ENCODE results near the gene LRRC4C. TPM values are rescaled to one million over a fixed set of nuclear protein-coding genes. Genes with fewer than 3 reads are reported as not detected.

LRRC4C gene
- polyA plus RNA-seq, 1 of the 3 experiments (the other 2 are of a cell fraction), result 0.16 TPM

GRCh38 chr11:40877981-40878380 is 581.5 kb downstream of the LRRC4C start:
- H3F3A ChIP-seq (replicated peaks; ENCODE audit: insufficient read depth), result no peaks in the 10 kb centered on the region
- no peak overlapping the region for H2AFZ ChIP-seq (ENCODE audit: low read depth)
- H3K4me3 ChIP-seq (ENCODE audit: low read depth in 2 of 2, low read length in 1 of 2), result no peak overlapping the region
- H3K9me3 ChIP-seq, result no peaks in the 10 kb centered on the region
- no peaks in the 10 kb centered on the region for H3K4me1 ChIP-seq (ENCODE audit: control insufficient read depth in 1 of 2, insufficient read depth in 2 of 2, low read depth in 1 of 2, low read length in 1 of 2)
- no peak for TF ChIP-seq EP300 (IDR thresholded peaks at IDR 0.05; ENCODE audit: borderline replicate concordance in 1 of 2, low read depth in 1 of 2, low read length in 1 of 2)
- no peak for TF ChIP-seq ZBTB33 (IDR thresholded peaks at IDR 0.05; ENCODE audit: borderline replicate concordance, low read depth)
- TF ChIP-seq NRF1 (IDR thresholded peaks at IDR 0.05; ENCODE audit: low read depth, low read length), result no peak
- TF ChIP-seq IRF3 (IDR thresholded peaks at IDR 0.05; ENCODE audit: low read depth, low read length), result no peak
- no peak for TF ChIP-seq RFX5 (IDR thresholded peaks at IDR 0.05; ENCODE audit: low read length)
- TF ChIP-seq EZH2phosphoT487 (IDR thresholded peaks at IDR 0.05; ENCODE audit: borderline replicate concordance, low read depth), result no peak
- no peak for TF ChIP-seq TAF1 (IDR thresholded peaks at IDR 0.05; ENCODE audit: borderline replicate concordance, low read depth, low read length)
- TF ChIP-seq MXI1 (IDR thresholded peaks at IDR 0.05; ENCODE audit: low read depth, low read length), result no peak
- no peak for TF ChIP-seq SIN3A (IDR thresholded peaks at IDR 0.05; ENCODE audit: borderline replicate concordance, low read depth, low read length)
- TF ChIP-seq MEF2A (IDR thresholded peaks at IDR 0.05; ENCODE audit: borderline replicate concordance, low read depth), result no peak
- no peak for TF ChIP-seq TCF12 (IDR thresholded peaks at IDR 0.05)
- no peak for TF ChIP-seq CHD2 (IDR thresholded peaks at IDR 0.05; ENCODE audit: low read length, partially characterized antibody)
- TF ChIP-seq GABPA (IDR thresholded peaks at IDR 0.05; ENCODE audit: low read depth), result no peak
- no peak for TF ChIP-seq POLR2AphosphoS5 (IDR thresholded peaks at IDR 0.05; ENCODE audit: low read depth, low read length)
- TF ChIP-seq REST (IDR thresholded peaks at IDR 0.05; ENCODE audit: low read depth, low read length), result no peak
- no peak for TF ChIP-seq USF1 (IDR thresholded peaks at IDR 0.05; ENCODE audit: borderline replicate concordance, low read depth)
- no peak for TF ChIP-seq RXRA (IDR thresholded peaks at IDR 0.05; ENCODE audit: borderline replicate concordance, low read depth)
- no peak for TF ChIP-seq RCOR1 (IDR thresholded peaks at IDR 0.05; ENCODE audit: low read length)
- no peak for TF ChIP-seq JUND (IDR thresholded peaks at IDR 0.05)
- no peak for TF ChIP-seq MAX (IDR thresholded peaks at IDR 0.05; ENCODE audit: low read depth)
- ChIA-PET POLR2A (no interaction called here), CTCF (no interaction called here)
- H3K4me2 ChIP-seq, result no peak overlapping the region
- no peaks in the 10 kb centered on the region for H3K79me2 ChIP-seq (ENCODE audit: insufficient read depth)
- H3K27me3 ChIP-seq (ENCODE audit: insufficient read depth), result no peaks in the 10 kb centered on the region; the same call in 1 of the 2 replicates
- WGBS (ENCODE audit: low lambda C conversion rate), result 34% methylated on average over 5 of the region's 5 CpGs
- no peak overlapping the region for H3K27ac ChIP-seq (ENCODE audit: low read depth in 2 of 2, low read length in 1 of 2)
- DNase-seq, result no peak
- H3K9ac ChIP-seq, result no peak overlapping the region
- H3K9me2 ChIP-seq, result no peaks in the 10 kb centered on the region
- H4K20me1 ChIP-seq (ENCODE audit: insufficient read depth), result no peaks in the 10 kb centered on the region
- no peaks in the 10 kb centered on the region for H3K36me3 ChIP-seq (replicated peaks in 1 of 2; ENCODE audit: control insufficient read depth in 1 of 2, insufficient read depth in 2 of 2, low read length in 1 of 2)

All from SK-N-SH (cell line).